DMS79 treated with DMSO at 0.1 percent for 48 hours (cell line): ENCODE data around the gene RNF220.
"Not testable (repeated sequence)": the region's sequence is repeated elsewhere in the genome, so short reads cannot be mapped to it uniquely, and the experiment has no call there.

ENCODE experiments used
- DNase-seq: peaks from one replicate; lab custom pipeline; 2025; lab: John Stamatoyannopoulos, UW

Gene RNF220

DNA sequence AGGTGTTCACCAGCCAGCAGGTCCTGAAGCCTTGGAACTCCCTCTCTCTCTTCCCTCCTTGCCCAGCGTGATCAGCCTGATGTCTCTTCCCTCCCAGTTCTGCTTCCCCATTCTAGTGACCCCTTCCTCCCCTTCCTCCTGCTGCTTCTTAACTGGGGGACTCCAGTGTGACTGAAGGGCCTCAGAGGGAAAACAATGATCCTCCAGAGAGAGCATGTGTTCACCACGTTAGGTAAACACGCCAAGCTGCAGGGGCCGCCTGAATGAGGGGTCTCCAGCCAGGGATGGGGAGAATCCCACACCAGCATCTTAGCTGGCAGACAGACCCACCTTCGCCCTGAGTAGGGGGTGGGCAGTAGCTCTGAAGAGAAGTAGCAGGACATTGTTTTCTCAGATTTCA lies 144.5 kb downstream of the RNF220 start:
- DNase-seq: no peak

DNA sequence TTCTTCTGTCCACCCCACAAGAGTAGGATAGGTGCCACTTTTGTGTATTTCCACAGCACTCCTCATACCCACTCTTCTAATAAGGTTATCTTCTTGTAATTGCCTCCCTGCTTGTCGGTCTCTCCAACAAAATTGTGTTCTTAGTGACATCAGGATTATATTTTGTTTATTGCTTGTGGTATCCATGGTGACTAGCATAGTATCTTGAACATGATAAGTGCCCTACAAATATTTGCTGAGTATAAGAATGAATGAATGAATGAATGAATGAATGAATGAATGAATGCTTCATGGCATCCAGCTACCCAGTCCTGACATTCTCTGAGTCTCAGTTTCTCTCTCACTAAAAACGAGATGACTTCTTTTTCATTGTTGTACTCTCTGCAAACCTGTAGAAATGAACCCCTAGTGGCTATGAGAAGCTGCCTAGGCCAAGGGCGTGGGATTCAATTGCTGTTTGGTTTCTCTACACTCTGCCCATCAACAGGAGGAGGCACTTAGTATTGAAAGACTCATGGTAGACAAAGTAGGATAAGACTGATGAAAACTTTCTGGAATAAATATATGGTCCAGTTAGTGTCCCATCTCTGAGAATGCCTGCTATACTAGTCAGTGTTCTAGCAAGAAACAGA lies 148.2 kb downstream of the RNF220 start:
- DNase-seq: no peak

DNA sequence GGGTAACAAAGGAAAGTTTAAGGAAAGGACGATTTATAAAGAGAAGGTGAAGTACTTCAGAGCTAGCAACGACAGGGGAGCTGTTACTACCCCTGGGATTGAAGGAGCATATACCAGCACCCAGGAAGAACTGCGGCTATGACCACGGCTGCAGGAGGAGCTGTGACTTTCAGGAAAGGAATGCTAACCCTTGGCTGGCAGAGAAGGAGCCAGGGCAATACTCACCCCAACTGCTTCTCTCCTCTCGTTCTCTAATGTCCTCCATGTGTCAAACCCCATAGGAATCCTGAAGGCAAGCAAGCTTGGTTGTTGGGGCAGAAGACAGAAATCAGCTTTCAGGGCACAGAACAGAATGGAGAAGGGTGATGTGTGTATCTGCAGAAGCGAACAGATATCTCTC lies 148.7 kb downstream of the RNF220 start:
- no peak for DNase-seq

DNA sequence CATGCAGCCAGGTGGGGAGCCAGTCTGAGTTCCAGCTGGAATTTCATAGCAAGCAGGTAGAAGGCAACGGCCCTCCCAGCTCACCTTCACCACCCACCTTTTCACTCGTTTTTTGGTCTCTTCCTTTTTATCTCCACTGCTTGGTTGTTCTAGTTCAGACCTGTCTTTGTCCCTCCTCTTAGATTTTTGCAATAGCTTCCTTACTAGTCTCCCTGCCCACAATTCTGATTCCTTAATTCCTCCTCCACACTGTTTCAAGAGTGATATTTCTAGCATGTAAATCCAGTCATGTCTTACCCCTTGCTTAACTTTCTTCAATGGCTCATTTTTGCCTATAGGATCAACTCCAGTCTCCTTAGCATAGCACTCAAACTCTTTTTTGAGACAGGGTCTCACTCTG lies 149.7 kb downstream of the RNF220 start:
- DNase-seq: no peak

DNA sequence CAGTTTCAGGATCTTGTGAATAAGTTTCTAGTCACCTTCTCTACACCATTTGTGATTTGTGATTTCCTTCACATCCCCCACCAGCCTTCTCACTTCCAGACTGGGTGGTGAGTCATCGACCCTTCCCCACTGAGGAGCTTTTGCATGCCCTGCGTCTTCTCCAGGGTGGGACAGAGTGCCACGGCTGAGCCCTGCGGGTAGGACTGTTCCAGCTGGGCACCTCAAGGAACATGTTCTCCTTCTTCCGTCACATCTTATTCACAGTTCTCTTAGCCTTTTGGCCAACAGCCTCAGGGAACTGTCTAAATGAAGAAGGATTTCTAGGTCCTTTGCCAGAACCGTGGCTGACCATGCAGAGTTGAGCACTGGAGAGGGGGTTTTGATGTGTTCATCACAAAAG lies 152.7 kb downstream of the RNF220 start:
- DNase-seq: no peak

DNA sequence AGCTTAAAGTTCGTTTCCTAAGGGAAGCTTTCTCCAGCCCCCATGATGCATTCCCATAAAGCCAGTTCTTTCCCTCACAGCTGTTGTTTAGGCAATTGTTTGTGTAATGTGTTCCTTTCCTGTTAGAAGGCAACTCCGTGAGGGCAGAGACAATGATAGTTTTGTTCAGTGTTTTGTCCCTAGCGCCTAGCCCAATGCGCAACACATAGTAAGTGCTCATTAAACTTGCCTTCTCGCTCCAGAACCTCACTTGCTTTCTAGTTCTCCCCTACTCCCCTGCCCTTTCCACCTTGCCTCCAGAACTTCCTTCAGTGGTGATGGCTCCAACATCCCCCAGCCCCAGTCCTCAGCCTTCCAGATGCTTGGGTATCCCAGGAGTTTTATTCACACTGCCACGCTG lies 153.8 kb downstream of the RNF220 start:
- no peak for DNase-seq

DNA sequence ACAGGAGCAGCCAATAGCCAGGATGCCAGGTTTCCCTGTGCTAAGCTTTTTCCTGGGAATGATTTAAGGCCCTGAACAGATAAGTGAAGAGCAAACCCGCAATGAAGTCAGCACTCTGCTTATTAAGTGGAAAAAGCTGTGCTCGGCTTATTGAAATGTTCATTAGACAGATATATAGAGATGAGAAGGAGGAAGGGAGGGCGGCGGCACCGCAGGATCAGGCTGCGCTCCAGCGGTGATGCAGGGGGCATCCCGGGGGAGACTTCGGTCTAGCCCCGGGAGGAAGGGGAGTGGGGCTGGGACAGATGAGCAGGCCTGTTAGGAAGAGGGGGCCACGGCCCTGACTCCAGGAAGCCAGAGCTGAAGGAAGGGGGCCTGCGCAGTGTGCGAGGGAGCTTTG lies 154.3 kb downstream of the RNF220 start:
- no peak for DNase-seq

DNA sequence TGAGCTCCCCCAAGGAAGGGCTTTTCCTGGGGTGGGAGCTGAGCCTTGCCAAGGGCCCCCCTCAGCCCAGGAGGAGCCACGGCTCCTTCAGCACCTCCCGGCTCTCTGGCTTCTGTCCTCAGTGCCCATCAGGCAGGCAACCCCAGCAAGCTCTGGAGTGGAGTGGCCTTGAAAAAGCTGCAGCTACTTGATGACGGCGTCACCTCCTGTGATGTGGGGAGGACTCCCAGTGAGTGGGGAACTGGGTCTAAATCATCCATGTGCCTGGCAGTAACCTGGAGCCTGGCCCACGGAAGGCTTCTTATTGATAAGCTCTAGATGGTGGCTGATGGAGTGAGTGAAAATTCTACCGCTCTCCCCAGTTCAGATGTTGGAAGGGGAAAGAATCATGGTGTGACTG lies 154.9 kb downstream of the RNF220 start:
- DNase-seq: no peak

DNA sequence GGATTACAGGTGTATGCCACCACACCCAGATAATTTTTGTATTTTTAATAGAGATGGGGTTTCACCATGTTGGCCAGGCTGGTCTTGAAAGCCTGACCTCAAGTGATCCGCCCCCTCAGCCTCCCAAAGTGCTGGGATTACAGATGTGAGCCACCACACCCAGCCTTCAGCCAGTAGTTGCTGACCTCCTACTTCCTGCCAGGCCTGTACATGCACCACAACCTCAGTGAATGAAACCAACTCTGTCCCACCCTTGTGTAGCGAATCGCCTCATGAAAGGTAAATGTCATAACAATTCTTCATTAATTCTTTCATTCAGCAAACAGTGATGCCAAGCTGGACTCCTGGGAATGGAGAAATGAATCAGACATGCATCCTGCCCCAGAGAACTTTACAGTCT lies 155.6 kb downstream of the RNF220 start:
- not testable (repeated sequence) for DNase-seq

DNA sequence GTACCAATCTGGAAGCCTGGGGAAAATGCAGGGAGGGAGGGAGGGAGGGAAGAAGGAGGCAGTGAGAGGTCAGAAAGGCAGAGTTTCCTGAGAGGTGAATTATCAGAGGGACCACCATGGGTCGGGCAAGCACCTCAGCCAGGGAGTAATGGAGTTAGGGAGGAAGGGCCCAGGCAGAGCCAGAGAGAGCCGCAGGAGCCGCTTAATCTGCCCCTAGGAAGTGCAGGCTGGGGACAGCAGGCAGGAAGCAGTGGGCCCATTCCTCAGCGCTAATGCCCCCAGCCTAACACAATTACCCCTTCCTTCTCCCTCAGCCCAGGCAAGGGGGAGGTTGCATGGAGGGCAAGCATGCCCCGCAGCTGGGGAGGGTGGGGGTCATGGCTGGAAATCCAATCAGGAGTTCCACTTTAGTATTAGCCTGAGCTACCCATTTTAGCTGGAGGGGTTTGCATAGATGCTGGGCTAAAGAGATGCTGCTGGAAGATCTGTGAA lies 160.2 kb downstream of the RNF220 start:
- DNase-seq: no peak

DNA sequence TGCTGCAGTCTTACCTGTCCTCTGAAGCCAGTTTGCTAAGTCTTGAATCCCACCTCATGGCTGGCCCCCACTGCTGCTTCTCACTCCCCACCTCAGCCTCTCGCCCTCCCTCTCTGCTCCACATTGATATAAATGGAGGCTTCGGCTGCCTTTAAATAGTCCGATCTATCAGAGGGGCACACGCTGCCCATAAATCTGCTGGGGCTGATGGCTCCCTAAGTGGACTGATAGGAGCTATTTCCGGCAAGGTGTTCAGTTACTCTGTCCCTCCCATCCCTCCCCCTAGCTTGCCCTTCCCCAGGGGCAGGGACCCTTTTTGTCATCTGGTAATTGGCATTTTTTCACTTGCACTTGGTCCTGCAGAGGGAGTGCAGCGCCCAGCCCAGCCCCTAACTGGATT lies 160.8 kb downstream of the RNF220 start:
- DNase-seq: no peak

DNA sequence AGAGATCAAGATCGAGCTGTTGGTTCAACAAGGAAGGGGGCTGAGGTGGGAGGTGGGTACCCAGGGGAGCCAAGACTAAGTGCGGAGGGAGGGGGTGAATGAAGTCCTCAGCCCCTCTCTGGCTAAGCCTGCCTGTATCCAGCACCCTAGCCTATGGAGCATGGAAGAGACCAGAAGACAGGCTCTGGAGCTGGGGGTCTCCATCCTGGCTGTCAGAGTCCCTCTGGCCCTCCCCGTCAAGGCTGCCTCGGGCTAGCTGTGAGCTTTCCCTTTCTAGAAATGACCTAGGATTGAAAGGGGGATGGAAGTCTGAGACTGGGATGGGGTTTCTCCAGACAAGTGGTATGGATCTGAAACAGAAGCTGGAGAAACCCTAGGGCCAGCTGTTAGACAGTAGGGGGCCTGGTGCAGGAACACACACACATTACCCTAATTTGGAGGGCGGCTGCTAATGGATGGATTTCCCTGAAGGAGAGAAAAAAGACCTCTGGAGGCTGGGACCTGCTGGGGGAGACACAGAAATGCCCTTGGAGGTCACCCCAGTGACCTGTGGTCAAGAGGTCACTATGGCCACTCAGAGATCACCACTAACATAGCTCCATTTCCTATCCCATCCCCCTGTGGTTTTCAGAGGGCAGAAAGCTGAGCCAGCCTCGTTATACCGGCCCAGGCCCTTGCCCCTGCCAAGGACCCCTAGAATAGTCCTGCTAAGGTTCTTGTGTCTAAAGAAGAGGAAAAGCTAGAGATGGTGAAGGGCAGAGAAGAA lies 161.4 kb downstream of the RNF220 start:
- no peak for DNase-seq

DNA sequence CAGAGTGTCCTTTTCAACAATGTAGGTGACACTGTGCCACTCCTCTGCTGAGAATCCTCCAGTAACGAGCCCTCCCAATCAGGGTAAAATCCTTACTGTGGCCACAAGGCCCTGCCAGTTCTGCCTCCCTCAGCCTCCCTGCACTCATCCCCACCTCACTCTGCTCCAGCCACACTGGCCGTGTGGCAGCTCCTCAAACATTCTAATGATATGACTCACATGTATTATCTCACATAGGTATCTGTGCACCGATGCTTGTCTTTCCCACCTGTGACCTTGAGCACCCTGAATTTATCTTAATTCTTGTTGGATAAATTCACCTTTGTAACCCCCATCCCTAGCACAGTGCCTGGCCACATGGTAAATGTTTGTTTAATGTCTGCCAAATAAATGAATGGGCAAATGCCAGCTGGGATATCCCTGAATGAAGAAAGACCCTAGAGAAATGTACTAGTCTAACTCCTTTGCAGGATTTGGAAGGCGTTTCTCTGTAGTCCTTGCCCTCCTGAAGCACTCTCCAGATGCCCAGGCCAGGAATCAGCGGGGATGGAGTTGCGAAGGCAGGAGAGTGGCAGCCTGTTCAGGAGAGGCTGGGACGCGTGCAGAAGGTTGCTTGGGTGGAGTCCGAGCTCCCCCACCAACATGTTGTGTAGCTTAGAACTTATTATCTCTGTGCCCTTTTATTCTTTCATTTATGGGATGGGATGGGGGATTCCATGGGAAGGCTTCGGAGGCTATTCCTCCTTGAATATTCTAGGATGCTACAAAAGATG lies 163.3 kb downstream of the RNF220 start:
- no peak for DNase-seq

DNA sequence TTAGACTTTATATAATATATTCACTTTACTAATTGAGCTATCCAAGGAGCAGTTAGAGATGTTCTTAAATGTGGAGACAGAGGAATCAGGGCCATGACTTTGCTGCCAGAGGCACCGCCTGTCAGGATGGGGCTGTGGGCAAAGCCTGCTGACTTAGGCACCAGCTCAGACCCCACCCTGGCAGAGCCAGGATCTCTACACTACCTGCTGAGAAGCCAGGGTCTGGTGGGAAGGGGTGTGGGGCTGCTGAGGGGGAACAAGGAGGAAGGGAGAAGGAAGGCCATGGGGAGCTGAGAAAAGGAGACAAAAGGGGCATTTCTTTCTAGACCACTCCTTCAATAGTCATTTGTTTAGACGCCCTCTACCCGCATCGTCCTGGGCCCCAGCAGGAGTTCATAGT lies 164.4 kb downstream of the RNF220 start:
- no peak for DNase-seq

DNA sequence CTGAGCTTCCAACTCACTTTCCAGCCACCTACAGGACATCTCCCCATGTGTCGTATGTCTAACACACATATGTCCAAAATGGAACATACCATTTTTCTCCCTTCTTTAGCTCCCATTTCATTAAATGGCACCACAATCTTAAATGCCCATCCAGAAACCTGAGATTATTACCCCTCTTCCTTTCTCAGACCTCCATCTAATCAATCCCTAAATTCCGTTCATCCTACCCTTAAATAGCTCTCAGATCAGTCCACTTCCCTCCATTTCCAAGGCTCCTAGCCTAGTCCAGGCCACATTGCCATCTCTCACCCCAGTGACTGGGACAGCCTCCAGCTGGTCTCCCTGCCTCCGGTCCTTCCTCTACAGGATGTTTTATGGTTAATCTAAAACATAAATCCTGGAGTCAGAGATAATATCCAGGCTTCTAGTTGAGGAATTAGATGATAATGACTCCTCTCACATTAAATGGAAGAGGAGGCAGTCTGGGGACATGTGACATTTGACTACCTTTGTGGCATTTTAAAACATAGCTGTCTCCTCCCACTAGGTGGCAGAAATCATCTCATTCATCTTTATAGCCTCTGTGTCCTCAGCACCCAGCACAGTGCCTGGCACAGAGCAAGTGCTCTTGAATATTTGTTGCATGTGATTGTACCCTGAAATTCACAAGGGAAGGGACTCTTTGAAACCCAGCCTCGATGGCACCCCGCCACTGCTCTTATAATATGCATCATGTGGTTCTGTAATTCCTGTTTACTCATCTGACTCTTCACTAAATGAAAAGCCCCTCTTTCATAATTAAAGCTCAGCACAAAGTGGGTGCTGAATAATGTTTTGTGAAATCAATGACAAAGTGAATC lies 166.9 kb downstream of the RNF220 start:
- DNase-seq: no peak

DNA sequence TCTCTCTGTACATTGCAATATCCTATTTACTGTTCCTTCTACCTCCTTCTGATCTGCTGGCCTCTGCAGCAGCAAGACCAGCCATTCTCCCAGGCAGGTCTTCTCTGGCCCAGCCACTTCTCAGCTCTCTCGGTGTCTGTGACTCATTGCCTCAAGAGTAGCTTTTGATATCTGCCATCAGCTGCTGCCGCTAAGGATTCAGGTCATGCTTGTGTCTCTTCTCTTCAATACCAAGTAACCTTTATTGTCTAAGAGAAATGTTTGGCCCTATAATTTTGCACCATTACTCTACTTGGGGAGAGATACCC lies 167.5 kb downstream of the RNF220 start:
- DNase-seq: no peak

DNA sequence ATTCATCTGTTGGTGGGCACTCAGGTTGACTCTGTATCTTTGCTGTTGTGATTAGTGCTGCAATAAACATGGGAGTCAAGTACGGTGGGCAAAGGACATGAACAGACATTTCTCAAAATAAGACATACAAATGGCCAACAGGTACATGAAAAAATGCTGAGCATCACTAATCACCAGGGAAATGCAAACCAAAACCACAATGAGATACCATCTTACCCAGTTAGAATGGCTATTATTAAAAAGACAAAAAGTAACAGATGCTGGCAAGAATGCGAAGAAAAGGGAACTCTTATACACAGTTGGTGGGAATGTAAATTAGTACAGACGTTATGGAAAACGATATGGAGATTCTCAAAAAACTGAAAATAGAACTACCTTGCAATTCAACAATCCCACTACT lies 170.3 kb downstream of the RNF220 start:
- DNase-seq: no peak

DNA sequence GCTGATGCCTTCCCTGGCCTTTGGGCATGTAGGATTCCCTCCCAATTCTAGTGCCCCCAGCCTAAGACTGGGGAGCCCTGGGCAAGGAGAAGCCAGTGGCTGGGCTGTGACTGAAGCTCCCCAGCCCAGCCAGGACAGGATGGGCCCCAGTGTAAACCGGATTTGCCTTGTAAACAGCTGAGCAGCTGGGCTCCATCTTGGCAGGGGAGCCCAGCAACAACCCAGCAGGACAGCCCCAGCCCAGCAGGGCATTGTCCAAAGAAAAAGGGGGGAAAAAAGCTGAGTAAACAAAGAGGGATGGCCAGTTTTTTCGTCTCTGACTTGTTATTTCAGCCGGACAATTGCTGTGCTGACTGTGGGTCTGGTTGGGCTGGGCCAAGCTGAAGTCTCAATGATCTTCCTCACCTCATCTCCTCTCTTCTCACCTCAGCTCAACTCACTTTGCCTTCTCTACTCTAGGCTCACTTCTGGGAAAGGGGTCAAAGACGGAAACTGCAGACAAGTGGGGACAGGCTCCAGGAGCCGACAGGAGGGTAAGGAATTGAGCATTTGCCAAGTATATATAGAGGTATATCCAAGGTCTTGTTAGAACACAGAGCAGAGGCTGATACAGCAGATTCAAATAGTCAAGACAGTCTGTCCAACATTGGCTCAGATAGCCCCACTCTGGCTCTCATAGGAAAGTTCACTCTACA lies 171.5 kb downstream of the RNF220 start:
- no peak for DNase-seq

DNA sequence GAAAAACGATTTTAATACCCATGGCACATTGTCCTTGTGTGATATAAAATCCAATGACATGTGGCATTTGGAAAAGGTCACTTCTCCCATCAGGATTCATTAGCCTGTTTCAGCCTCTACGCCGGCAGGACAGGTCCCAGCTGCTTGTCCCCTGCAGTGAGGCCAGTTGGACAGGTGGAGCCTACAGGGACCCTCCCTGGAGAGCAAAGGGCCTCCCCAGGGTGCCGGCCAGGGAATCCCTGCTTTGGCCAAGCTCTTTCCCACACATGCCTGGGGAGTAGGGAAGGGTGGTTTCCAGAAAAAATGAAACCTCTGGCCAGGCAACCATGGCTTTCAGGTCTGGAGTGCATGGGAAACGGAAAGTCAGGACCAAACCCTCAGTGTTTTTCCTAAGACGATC lies 176.2 kb downstream of the RNF220 start:
- no peak for DNase-seq

DNA sequence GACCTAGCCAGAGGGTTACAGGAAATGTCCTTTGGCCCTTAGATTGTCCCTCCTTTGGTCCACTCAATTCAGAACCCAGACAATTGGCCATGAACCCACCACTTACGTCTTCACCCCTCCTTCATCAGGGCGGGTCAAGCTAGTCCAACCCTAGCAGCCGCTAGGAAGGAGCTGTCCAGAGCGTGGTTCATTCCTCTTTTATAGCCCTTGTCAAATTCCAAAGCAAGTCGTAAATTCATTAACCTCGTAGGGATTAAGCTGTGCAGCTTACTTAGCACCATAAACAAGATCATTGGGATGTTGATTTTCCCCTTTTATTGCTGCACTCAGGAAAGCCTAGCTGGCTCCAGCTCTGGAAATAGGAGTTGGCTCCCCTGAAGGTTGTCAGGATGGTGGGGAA lies 179.1 kb downstream of the RNF220 start:
- no peak for DNase-seq

DNA sequence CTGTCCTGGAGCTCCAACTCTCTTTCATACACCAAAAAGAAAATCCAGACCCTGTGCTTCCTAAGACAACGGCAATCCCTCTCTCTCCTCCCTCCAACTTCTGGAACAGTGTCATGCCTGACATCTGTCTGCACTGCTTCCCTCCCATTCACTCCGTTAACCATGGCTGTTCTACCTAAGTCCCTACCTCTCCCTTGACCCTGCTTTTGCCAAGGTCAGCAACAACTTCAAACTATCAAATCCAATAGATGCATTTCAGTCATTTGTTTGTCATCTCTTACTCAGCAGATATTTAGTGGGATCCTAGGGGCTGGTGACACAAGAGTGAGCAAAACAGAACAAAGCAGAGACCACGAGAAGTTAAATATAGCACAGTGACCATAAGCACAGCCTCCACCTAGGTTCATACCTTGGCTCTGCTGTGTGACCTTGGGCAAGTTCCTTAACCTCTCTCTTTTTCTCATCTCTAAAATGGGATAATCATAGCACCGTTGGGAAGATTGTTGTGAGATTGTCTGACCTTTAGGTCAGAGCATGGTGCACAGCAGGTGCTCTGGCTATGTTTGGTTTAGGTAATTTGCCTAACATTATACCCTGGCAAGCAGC lies 180.4 kb downstream of the RNF220 start:
- no peak for DNase-seq
